Astrocyte of the cerebellum (primary cell): ENCODE data around the gene FAM120B.

ENCODE experiments used
- DNase-seq: peaks from one replicate; pipeline ENCODE4 v3.0.0-alpha.2; 2011; ENCODE audit warnings: low read depth
- H3K4me3 ChIP-seq: 2 replicates; pipeline ENCODE4 v1.5.1; 2011; ENCODE audit warnings: mild to moderate bottlenecking, low read depth, low read length, moderate library complexity
- in situ Hi-C: cut with HindIII; loops from 2 replicates; pipeline ENCODE4 v1.10.0; 2017; ENCODE audit warnings: low sequenced_read_pairs
- TF ChIP-seq, protein P1 (sequence below): IDR thresholded peaks from 2 replicates; pipeline ENCODE4 v1.5.1; 2012; ENCODE audit warnings: low read length, low read depth, moderate library complexity, mild to moderate bottlenecking; ENCODE audit errors: missing control alignments

Gene FAM120B

GRCh38 chr6:170286246-170286933 lies 20.2 kb upstream of the FAM120B start:
- in situ Hi-C loops: no loop called here
- no peak for DNase-seq
- TF ChIP-seq, protein P1, sequence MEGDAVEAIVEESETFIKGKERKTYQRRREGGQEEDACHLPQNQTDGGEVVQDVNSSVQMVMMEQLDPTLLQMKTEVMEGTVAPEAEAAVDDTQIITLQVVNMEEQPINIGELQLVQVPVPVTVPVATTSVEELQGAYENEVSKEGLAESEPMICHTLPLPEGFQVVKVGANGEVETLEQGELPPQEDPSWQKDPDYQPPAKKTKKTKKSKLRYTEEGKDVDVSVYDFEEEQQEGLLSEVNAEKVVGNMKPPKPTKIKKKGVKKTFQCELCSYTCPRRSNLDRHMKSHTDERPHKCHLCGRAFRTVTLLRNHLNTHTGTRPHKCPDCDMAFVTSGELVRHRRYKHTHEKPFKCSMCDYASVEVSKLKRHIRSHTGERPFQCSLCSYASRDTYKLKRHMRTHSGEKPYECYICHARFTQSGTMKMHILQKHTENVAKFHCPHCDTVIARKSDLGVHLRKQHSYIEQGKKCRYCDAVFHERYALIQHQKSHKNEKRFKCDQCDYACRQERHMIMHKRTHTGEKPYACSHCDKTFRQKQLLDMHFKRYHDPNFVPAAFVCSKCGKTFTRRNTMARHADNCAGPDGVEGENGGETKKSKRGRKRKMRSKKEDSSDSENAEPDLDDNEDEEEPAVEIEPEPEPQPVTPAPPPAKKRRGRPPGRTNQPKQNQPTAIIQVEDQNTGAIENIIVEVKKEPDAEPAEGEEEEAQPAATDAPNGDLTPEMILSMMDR: no peak
- no peak overlapping the region for H3K4me3 ChIP-seq

DNA sequence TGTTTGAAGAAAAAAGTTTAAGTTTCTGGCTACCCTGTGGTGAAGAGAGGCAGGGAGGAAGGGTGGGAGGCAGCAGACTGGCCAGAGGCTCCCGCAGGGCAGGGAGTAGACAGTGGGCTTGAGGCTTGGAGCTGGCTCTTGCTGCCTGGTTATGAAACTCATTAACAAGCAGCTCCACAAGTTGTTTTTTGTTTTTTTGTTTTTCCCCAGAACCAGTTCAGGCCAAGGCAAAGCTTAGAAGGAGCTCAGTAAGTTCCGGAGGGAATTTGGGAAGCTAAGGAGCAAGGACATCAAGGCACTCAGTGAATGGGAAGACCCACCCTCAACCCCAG lies 19.7 kb upstream of the FAM120B start:
- DNase-seq: no peak
- in situ Hi-C loops: no loop called here
- TF ChIP-seq, protein P1: no peak
- H3K4me3 ChIP-seq: no peak overlapping the region

DNA sequence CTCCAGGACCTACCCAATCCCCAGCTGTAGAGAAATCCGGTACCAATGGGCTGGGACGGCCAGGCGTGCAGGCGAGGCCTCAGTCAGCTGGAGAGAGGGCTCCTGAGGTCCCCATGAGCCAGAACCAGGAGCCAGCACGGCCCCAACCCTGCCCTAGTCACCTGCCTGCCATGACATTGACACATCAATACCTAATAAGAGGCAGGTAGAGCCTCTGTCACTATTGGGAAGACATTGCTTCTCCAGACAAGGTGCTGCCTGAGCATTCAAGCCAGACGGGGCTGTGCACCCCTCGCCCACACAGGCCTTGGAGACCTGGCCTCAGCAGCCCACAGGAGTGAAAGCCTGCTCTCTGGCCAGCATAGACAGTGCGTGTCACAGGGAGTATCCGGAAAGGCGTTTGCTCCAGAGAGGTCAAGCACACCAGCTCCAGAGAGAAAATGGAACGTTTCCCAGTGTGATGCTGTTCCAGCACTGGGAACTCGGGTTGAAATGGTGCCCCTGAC lies 19.1 kb upstream of the FAM120B start:
- TF ChIP-seq, protein P1: no peak
- in situ Hi-C loops: no loop called here
- H3K4me3 ChIP-seq: no peak overlapping the region
- no peak for DNase-seq

GRCh38 chr6:170288091-170288631 lies 18.4 kb upstream of the FAM120B start:
- H3K4me3 ChIP-seq: no peak overlapping the region
- in situ Hi-C loops: no loop called here
- no peak for DNase-seq
- TF ChIP-seq, protein P1: no peak

GRCh38 chr6:170288852-170289179 lies 17.7 kb upstream of the FAM120B start:
- peak overlapping the region; percentile 53 for H3K4me3 ChIP-seq
- TF ChIP-seq, protein P1: no peak
- no peak for DNase-seq
- in situ Hi-C loops: no loop called here

- DNase-seq: no peak
Observed at GRCh38 chr6:170289180-170289931, 17.2 kb upstream of the FAM120B start.

More at GRCh38 chr6:170289180-170289931, 17.2 kb upstream of the FAM120B start:
- peak overlapping the region; percentile 53 for H3K4me3 ChIP-seq
- TF ChIP-seq, protein P1: no peak
- in situ Hi-C loops: no loop called here
